HG02763 (cell line): ENCODE data around the gene SARDH.
"Not testable (repeated sequence)": the region's sequence is repeated elsewhere in the genome, so short reads cannot be mapped to it uniquely, and the experiment has no call there.

Experiments
- ATAC-seq: cut with Tn5 transposase; IDR thresholded peaks from one replicate; pipeline ENCODE4 v1.9.1; 2021; ENCODE audit warnings: mild to moderate bottlenecking, moderate library complexity; ENCODE audit not compliant: unreplicated experiment

The SARDH gene

GRCh38 chr9:133687856-133688761 lies 50.0 kb downstream of the SARDH start:
- ATAC-seq, result no peak

DNA sequence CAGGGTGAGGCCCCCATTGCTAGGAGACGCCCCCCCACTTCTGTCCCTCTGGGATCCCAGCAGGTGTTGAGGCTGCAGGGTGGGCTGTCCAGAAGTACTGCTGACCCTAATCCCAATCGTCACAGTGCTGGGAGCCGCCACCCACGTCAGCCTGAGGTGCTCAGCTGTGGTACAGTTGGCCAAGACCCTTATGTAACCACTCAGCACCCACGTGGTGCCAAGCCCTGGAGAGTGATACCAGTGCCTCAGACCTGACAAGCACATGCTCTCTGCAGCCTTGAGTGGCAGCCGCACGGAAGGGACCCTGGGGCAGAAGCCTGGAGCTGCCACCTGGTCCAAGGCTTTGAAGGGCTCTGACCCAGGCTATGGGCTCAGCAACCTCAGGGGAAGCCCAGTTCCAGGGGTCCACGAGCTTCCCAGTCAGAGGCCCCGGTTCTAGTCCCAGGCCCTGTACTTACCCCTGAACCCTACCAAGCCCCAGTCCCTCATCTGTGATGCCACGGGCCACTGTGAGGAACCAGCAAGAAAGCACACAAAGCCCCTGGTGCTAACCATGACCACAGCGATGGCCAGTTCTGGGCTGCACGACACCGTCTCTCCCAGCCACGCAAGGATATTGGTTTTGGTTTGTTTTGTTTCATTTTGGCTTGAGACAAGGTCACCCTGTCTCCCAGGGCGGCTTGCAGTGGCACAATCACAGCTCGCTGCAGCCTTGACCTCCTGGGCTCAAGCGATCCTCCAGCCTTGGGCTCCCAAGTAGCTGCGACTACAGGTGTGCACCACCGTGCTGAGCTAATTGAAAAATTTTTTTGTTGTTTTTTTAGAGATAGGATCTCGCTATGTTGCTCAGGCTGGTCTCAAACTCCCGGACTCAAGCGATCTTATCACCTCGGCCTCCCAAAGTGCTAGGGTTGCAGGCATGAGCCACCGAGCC lies 51.2 kb downstream of the SARDH start:
- ATAC-seq, result no peak

GRCh38 chr9:133685653-133686609 lies 52.2 kb downstream of the SARDH start:
- no peak for ATAC-seq

DNA sequence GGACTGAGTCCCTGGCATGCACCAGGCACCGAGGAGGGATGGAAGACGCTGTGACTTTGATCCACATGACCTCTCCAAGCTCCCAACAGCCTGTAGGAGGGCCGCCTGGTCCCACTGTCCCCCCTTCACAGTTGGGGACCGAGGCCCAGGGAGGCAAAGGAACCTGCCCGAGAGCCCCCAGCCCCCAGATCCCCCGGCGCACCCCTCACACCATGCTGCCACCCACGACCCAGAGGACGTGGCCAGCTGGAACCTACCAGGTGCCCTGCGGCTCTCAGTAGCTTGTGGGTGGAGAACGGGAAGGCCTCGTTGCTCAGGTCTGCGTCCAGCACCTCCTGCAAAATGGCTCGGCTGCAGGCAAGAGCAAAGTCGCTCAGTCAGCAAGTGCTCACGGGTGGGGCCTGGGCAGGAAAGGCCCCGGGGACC lies 53.2 kb downstream of the SARDH start:
- no peak for ATAC-seq

GRCh38 chr9:133684121-133684935 lies 53.8 kb downstream of the SARDH start:
- no peak for ATAC-seq

GRCh38 chr9:133683586-133684120 lies 54.5 kb downstream of the SARDH start:
- no peak for ATAC-seq

DNA sequence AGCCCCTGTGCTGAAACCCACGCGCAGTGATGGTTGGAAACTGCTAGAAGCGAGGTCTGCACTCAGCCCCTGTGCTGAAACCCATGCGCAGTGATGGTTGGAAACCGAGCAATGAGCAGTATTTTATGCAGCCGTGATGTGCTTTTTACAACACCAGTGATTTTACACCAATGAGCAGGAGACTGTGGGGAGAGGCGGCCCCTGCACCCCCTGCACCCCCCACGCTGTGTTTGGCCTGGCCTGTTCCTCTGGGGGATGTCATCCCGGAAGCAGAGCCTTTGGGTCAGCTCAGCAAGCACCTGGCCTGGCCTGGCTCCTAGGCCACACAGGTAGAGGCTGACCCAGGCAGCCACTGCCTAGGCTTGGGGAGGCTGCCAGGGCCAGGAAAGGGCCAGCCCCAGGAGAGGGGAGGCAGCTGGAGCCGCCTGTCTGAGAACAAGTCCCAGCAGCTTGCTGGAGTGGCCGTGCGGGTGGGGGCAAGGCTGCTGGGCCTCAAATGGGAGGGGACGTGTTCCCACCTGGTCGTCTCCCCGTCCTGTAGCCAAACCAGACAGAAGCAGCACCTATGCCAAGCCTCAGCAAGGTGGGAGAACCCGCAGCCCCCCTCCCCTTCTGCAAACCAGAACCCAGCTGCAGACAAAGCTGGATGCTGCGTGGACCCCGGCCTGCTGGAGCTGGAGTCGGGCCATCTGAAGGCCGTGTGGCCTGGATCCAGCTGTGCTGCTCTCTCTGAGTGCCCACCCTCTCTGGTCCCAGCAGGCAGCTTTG lies 55.1 kb downstream of the SARDH start:
- no peak for ATAC-seq

DNA sequence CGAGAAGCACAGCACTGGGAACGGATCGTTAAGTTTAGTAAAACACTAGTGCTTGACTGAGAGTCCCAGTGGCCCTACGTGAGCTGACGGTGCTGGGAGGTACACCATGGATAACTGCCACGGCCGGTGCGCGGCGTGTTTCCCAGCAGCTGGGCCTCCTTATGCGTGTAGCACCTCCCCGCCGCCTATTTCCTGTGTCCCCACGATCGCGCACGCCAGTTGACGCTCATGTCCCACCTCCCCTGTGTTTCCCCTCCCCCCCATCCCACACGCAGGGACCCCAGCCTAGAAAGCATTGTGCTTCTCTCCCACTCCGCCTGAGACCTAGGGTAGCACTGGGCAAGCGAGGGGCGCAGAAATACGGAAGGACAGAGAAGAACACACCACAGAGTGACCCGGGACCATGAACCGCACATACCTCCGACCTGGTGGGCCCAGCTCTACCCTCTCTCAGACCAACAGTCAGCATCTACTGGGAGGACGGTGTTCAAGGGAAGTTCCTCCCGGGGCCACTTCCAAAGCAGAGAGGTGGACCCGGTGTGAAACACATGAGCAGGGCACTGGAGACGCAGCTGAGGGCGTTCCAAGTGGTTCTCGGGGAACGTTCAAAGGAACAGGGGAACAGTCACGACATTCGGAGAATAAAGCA lies 56.4 kb downstream of the SARDH start:
- no peak for ATAC-seq

GRCh38 chr9:133680976-133681657 lies 57.0 kb downstream of the SARDH start:
- ATAC-seq, result no peak

DNA sequence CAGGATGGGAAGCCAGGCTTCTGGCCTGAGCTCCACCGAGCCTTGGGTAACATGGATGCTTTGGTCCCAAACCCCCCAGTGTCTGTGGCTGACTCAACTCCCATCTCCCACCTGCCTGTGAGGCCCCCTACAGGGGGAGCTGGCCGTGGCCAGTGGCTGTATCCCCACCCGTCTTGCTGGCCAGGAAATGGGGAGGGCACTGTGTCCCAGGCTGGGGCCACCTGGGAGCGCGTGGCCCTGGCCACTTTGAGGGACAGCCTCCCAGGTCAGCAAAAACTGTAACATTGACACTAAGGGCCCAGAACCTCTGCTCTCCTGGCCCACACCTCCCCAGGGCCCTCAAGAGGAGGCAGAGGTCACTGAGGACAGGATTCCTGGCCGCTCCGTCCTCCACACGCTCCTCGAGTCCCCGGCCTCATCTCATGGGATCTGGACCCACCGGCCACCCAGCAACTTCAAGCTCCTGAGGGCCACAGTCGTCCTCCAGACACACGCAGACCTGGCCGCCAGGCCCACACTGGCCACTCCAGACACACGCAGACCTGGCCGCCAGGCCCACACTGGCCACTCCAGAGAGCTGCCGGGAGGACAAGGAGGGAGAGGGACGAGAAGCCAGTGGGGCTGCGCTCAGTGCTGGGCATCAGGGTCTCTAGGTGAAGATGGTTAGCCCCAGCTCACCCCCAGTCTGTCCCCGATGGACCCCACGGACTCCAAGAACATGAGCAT lies 57.7 kb downstream of the SARDH start:
- no peak for ATAC-seq

GRCh38 chr9:133679466-133680061 lies 58.6 kb downstream of the SARDH start:
- no peak for ATAC-seq

DNA sequence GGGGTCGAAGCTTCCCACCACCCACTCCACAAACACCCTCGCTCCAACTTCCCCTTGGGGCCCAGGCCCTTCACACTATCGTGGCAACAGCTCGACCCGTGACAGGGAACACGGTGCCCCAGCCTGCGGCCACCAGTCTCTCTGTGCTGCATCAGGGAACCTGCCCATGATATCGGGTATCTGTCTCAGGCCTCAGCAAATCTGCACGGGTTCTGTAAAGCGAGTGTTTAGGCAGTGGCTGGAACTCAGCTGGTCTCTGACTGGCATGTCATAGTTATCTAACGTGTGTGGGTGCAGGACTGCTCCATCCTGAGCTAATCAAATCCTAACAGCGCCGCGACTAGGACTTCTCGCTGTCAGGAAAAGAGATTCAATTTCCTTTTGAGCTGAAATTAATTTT lies 59.1 kb downstream of the SARDH start:
- no peak for ATAC-seq

DNA sequence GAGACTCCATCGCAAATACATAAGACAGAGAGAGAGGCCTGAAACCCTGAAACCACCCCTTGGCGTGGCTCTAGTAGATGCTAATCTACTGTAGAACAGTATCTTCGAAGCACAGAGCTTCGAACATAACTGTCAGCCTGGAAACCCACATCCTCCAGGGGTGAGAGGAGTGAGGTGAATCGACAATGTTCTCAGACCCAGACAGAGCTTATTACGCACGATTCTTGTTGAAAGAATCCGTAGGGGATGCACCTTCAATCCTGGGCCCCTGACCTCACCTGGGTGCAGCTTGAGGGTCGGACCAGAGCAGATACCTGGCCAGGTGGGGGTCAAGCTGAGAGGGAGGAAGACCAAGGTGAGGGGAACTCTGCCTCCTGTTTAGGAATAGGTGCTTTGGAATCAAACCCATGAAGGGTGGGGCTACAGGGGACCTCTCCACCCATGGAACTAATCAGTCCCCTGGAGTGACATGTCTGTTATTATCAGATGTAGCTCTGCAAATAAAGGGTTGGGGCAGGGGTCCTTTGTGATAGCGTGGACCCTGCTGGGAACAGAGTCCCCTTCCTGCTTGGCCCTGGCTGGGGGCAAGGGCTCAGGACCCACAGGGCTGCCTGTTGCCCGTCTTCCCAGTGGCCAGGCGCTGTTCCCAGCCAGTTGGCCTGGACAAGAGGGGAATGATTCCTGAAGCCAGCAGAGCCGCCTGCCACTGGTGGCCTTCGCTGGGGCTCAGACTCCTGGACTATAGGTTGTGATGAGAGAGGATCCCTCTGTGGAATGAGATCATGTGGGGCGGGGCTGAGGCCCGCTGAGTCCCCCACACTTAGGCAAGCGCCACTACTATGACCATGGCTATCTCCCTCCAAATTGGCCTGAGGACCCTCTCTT lies 60.8 kb downstream of the SARDH start:
- ATAC-seq, result no peak

GRCh38 chr9:133676450-133676849 lies 61.7 kb downstream of the SARDH start:
- no peak for ATAC-seq

DNA sequence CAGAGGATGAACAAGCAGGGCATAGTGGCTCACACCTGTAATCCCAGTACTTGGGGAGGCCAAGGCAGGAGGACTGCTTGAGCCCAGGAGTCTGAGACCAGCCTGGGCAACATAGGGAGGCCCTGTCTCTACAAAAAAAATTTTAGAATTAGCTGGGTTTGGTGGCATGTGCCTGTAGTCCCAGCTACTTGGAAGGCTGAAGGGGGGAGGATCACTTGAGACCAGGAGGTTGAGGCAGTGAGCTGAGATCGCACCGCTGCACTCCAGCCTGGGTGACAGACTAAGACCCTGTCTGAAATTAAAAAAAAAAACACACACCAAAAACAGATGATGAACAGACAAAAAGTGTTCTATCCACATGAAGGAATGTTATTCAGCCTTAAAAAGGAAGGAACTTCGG lies 62.4 kb downstream of the SARDH start:
- ATAC-seq, result not testable (repeated sequence)

DNA sequence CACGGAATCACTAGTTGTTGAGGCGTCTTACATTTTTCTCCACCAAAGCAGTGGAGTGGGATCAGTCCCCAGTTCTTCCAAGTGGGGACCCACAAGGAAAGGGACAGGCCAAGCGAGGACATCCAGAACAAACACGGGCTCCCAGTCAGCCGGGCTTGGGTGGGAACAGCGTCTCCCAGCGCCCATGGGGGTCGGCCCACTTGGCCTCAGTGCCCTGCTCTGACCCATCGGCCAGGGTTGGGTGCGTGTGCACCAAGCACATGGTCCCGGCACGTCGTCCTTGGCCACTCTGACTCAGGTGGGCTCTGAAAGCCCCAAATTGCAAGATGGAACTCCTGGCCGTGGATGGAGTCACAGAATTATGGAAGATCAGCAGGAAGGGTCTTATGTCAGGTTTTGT lies 64.1 kb downstream of the SARDH start:
- ATAC-seq, result no peak
